Measurements from ENCODE around the gene KSR2. TPM values are rescaled to one million over a fixed set of nuclear protein-coding genes. Genes with fewer than 3 reads are reported as not detected.

Gene KSR2
- total and polyA plus RNA-seq, 2 of the 13 experiments (the other 11 are each of a cell fraction or from before 2014, with no cell fraction given) = 0.02 TPM; not detected in 1

GRCh38 chr12:117570608-117571007 is 398.2 kb downstream of the KSR2 start (continued):
- TF ChIP-seq ZBTB37 (CRISPR knock-in tag; IDR thresholded peaks at IDR 0.05) (no peak), SOX13 (IDR thresholded peaks at IDR 0.05) (no peak), SOX13 (CRISPR knock-in tag; conservative IDR thresholded peaks at IDR 0.05 in 1 of 2, IDR thresholded peaks at IDR 0.05 in 1 of 2) (no peak), KDM5B (CRISPR knock-in tag; IDR thresholded peaks at IDR 0.05; ENCODE audit: borderline replicate concordance) (no peak), MYPOP (CRISPR knock-in tag; IDR thresholded peaks at IDR 0.05) (no peak)

- H3K4me3 ChIP-seq (replicated peaks in 1 of 3; ENCODE audit: insufficient read depth in 1 of 3, low read depth in 2 of 3, low read length in 3 of 3) = no peak overlapping the region
- TF ChIP-seq ARID5B (CRISPR knock-in tag; IDR thresholded peaks at IDR 0.05) = no peak
- no peak for TF ChIP-seq SIN3B (IDR thresholded peaks at IDR 0.05; ENCODE audit: low read length)
- ChIA-PET POLR2A (no interaction called here), CTCF (ENCODE audit: low intra/inter-chr PET ratio, low total read pairs) (no interaction called here)
- H4K20me1 ChIP-seq (ENCODE audit: insufficient read depth, low read length) = no peaks in the 10 kb centered on the region
- BruUV-seq (replicated peaks) = no TSS peak
- H3K4me1 ChIP-seq (ENCODE audit: insufficient read depth, low read length) = no peaks in the 10 kb centered on the region
- H3K27me3 ChIP-seq (ENCODE audit: control insufficient read depth in 1 of 2, insufficient read depth in 2 of 2, low read length in 2 of 2) = peaks cover 0 to 12% of the 10 kb centered on the region in 2 experiments; a peak in 1 of 5 replicates
- H3K9me3 ChIP-seq (ENCODE audit: low read length) = no peaks in the 10 kb centered on the region
- in situ Hi-C loops (cut with HindIII; ENCODE audit: extremely low pct_ligation_motif_present, low pct_unique_long_range_greater_than_20kb) = no loop called here
- no peaks in the 10 kb centered on the region for H3K36me3 ChIP-seq (replicated peaks in 1 of 2; ENCODE audit: control insufficient read depth in 1 of 2, insufficient read depth in 2 of 2, low read length in 2 of 2)
- no peak overlapping the region for H3K9ac ChIP-seq (ENCODE audit: insufficient read depth, low read depth, low read length)
- WGBS (ENCODE audit: low lambda C conversion rate) = 16% methylated on average over 9 of the region's 9 CpGs
- DNase-seq (ENCODE audit: low spot score) = no peak
- intact Hi-C loops (cut with micrococcal nuclease; ENCODE audit: unreplicated experiment) = no loop called here
- H2AFZ ChIP-seq (ENCODE audit: low read length) = no peak overlapping the region
- H3K27ac ChIP-seq (ENCODE audit: extremely low read length, insufficient read depth, low read length) = no peak overlapping the region
- no peaks in the 10 kb centered on the region for H3K79me2 ChIP-seq (ENCODE audit: insufficient read depth, low read length)
- H3K4me2 ChIP-seq (ENCODE audit: low read depth, low read length) = no peak overlapping the region
- no peak for FAIRE-seq
- ATAC-seq = no peak
These were observed 401.1 kb downstream of the KSR2 start for GRCh38 chr12:117567644-117568216.

All from HepG2 (cell line).